Stimulated activated CD8-positive, alpha-beta memory T cell treated with anti-CD3 and anti-CD28 coated beads, Interleukin-12 subunit alpha, Interleukin-12 subunit beta, amount 100 ng/mL, for 24 hours (primary cell): ENCODE data around the gene RMRP.

Experiments used
- DNase-seq: peaks from one replicate; pipeline ENCODE4 v3.0.0-alpha.2; 2020; ENCODE audit errors: extremely low read depth

RMRP gene

GRCh38 chr9:35687306-35687705 lies 29.5 kb upstream of the RMRP start:
- no peak for DNase-seq

GRCh38 chr9:35686222-35687203 lies 28.7 kb upstream of the RMRP start:
- DNase-seq, result no peak

GRCh38 chr9:35685506-35685905 lies 27.7 kb upstream of the RMRP start:
- DNase-seq, result no peak

GRCh38 chr9:35684921-35685320 lies 27.1 kb upstream of the RMRP start:
- no peak for DNase-seq

GRCh38 chr9:35683323-35683722 lies 25.5 kb upstream of the RMRP start:
- DNase-seq, result no peak

- no peak for DNase-seq
Observed at GRCh38 chr9:35682520-35683315, 24.9 kb upstream of the RMRP start.

GRCh38 chr9:35682051-35682450 lies 24.2 kb upstream of the RMRP start:
- no peak for DNase-seq

GRCh38 chr9:35681341-35682002 lies 23.7 kb upstream of the RMRP start:
- no peak for DNase-seq

GRCh38 chr9:35680331-35681105 lies 22.7 kb upstream of the RMRP start:
- DNase-seq, result no peak

GRCh38 chr9:35679766-35680330 lies 22.0 kb upstream of the RMRP start:
- DNase-seq, result no peak

GRCh38 chr9:35679091-35679490 lies 21.3 kb upstream of the RMRP start:
- no peak for DNase-seq

GRCh38 chr9:35675732-35676392 lies 18.0 kb upstream of the RMRP start:
- DNase-seq, result no peak

- DNase-seq, result no peak
Observed at GRCh38 chr9:35675204-35675603, 17.4 kb upstream of the RMRP start.

GRCh38 chr9:35674025-35674361 lies 16.2 kb upstream of the RMRP start:
- no peak for DNase-seq

GRCh38 chr9:35673132-35674024 lies 15.6 kb upstream of the RMRP start, which contains the start of gene CA9:
Gene CA9, plus strand, starts transcription at chr9:35673928. Its CDS starts 32 bp downstream, at chr9:35673960.
- DNase-seq, result no peak

- DNase-seq, result no peak
Observed at GRCh38 chr9:35669331-35670145, 11.7 kb upstream of the RMRP start.

- DNase-seq, result no peak
Observed at GRCh38 chr9:35667939-35668338, 10.1 kb upstream of the RMRP start.

GRCh38 chr9:35666549-35666948 lies 8.7 kb upstream of the RMRP start:
- no peak for DNase-seq

GRCh38 chr9:35666045-35666444 lies 8.2 kb upstream of the RMRP start:
- no peak for DNase-seq
